GM12878 (cell line): ENCODE results near the gene ZBTB34. TPM values are rescaled to one million over a fixed set of nuclear protein-coding genes. Genes with fewer than 3 reads are reported as not detected.

ENCODE experiments used
- ATF7 ChIP-seq: fragments of 450-650 bp; IDR thresholded peaks from 2 replicates; pipeline ENCODE4 v1.6.1; 2016; ENCODE audit warnings: low read depth, mild to moderate bottlenecking
- CEBPB ChIP-seq, 2 experiments: fragments of 150-350 bp in 1 of 2; IDR thresholded peaks; 2 replicates each; pipeline ENCODE4 v1.6.1; 2012 to 2014; ENCODE audit warnings: low read depth in 2 of 2, low read length in 2 of 2, borderline replicate concordance in 1 of 2, inconsistent platforms in 1 of 2
- CHD2 ChIP-seq: IDR thresholded peaks from 2 replicates; pipeline ENCODE4 v1.6.1; 2011; ENCODE audit warnings: low read depth, low read length, improper control_type of control experiment, borderline replicate concordance
- CHD4 ChIP-seq: fragments of 200-600 bp; sonication (generic); IDR thresholded peaks from 2 replicates; pipeline ENCODE4 v1.6.1; 2016; ENCODE audit warnings: mild to moderate bottlenecking
- HDAC6 ChIP-seq: fragments of 200-600 bp; sonication (generic); IDR thresholded peaks from one replicate; pipeline ENCODE4 v1.8.0; 2017; ENCODE audit warnings: antibody characterized with exemption; ENCODE audit not compliant: unreplicated experiment
- IKZF2 ChIP-seq, 2 experiments: fragments of 450-650 bp; IDR thresholded peaks; 2 replicates each; pipeline ENCODE4 v1.6.1; 2017; ENCODE audit warnings: mild to moderate bottlenecking in 2 of 2, moderate library complexity in 2 of 2
- KAT2A ChIP-seq: conservative IDR thresholded peaks from 2 replicates; pipeline ENCODE4 v1.6.1; 2011; ENCODE audit warnings: low read depth, low read length; ENCODE audit not compliant: control insufficient read depth
- MEF2B ChIP-seq: fragments of 450-650 bp; IDR thresholded peaks from 2 replicates; pipeline ENCODE4 v1.6.1; 2018; ENCODE audit warnings: mild to moderate bottlenecking, moderate library complexity; ENCODE audit not compliant: partially characterized antibody, poor library complexity, severe bottlenecking
- NFXL1 ChIP-seq: fragments of 450-650 bp; IDR thresholded peaks from 2 replicates; pipeline ENCODE4 v1.6.1; 2017; ENCODE audit warnings: antibody characterized with exemption, mild to moderate bottlenecking, borderline replicate concordance
- NR2C2 ChIP-seq: IDR thresholded peaks from 2 replicates; pipeline ENCODE4 v1.6.1; 2011; ENCODE audit warnings: borderline replicate concordance, low read depth; ENCODE audit not compliant: control insufficient read depth, insufficient read length
- NRF1 ChIP-seq: conservative IDR thresholded peaks from 2 replicates; pipeline ENCODE4 v1.6.1; 2011; ENCODE audit warnings: mild to moderate bottlenecking, low read depth, low read length, improper control_type of control experiment
- PAX5 ChIP-seq: IDR thresholded peaks from 2 replicates; pipeline ENCODE4 v1.6.1; 2011; ENCODE audit warnings: low read depth, low read length, borderline replicate concordance
- RELA ChIP-seq: fragments of 450-650 bp; IDR thresholded peaks from 2 replicates; pipeline ENCODE4 v1.8.0; 2014; ENCODE audit warnings: borderline replicate concordance; ENCODE audit not compliant: partially characterized antibody
- SIN3A ChIP-seq: IDR thresholded peaks from 2 replicates; pipeline ENCODE4 v1.6.1; 2012; ENCODE audit warnings: low read depth, low read length, improper control_type of control experiment
- SPI1 ChIP-seq: IDR thresholded peaks from 2 replicates; pipeline ENCODE4 v1.6.1; 2011; ENCODE audit warnings: low read depth, mild to moderate bottlenecking, low read length, moderate library complexity, borderline replicate concordance; ENCODE audit not compliant: insufficient read depth
- TAF1 ChIP-seq: IDR thresholded peaks from 2 replicates; pipeline ENCODE4 v1.6.1; 2011; ENCODE audit warnings: mild to moderate bottlenecking, low read depth, low read length, borderline replicate concordance
- TCF7 ChIP-seq: IDR thresholded peaks from 2 replicates; pipeline ENCODE4 v1.6.1; 2014; ENCODE audit warnings: antibody characterized with exemption, borderline replicate concordance
- polyA plus RNA-seq, 11 experiments: library from polyadenylated mRNA; depleted of rRNA in 4 of 11; unstranded in 6 of 11; stranded (reverse) in 5 of 11; fragments of >200 nt; fragmentation: Nextera tagmentation in 4 of 11; fragmentation: Illumina TruSeq in 1 of 11; extraction: Ambion mirVana in 4 of 11; extraction: Trizol in 1 of 11; gene quantifications; 1 replicate in 1 of 11; 2 replicates in 10 of 11; pipeline versions ENCODE4 v1.2.1 to v1.2.3, GENCODE V29; 2011 to 2016; ENCODE audit warnings: inconsistent platforms in 2 of 11, missing spikeins in 2 of 11, low read depth in 1 of 11
- total RNA-seq, 4 experiments: library from RNA; depleted of rRNA in 3 of 4; stranded (reverse); fragments of >200 nt in 3 of 4; fragmentation: Illumina TruSeq in 1 of 4; extraction: Trizol in 1 of 4; gene quantifications; 2 replicates each; pipeline versions ENCODE4 v1.2.1 to v1.2.3, GENCODE V29; 2013 to 2021
- TF ChIP-seq, protein P1 (sequence below): fragments of 450-650 bp; IDR thresholded peaks from 2 replicates; pipeline ENCODE4 v1.6.1; 2017; ENCODE audit warnings: low read depth, mild to moderate bottlenecking, moderate library complexity
- TF ChIP-seq, protein P2 (sequence below): IDR thresholded peaks from 2 replicates; pipeline ENCODE4 v1.6.1; 2012; ENCODE audit warnings: mild to moderate bottlenecking, low read depth, low read length
- TF ChIP-seq, protein P3 (sequence below): IDR thresholded peaks from 2 replicates; pipeline ENCODE4 v1.6.1; 2012; ENCODE audit warnings: improper control_type of control experiment, low read depth, low read length; ENCODE audit not compliant: insufficient replicate concordance

ZBTB34 gene
- total and polyA plus RNA-seq, 10 of the 15 experiments (the other 5 are each of a cell fraction or from before 2014, with no cell fraction given): 0.71 to 11.3 (median 3.8) TPM

DNA sequence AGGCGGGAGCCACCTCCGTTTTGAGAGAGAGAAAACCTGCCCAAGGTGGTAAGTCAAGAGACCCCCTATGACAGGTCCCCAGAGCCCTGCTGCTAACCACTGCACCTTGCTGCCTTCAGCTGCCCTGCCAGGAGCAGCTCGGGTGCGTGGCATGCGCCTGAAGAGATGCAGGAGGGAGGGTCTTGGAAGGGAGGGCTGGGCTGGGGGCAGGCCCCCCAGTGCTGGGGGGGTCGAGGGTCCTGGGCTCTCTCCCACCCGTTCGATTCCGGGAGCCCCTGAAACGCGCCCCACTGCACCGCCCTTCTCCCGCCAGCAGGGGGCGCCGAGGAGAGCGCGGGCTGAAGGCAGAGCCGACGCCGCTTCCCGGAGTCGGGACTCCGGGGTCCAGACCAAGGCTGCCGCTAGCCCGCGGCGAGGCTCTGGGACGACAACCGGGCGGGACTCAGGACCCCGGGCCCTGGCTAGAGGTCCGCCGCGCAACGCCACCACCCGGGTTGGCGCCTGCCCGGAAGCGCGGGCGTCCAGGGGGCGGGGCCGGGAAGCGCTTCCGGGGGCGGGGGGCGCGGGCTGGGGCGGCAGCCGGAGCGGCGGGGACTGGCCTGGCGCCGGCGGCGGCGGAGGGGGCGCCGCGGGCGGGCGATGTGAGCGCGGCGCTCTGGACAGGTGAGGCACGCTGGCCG is at the start of gene ZBTB34 (continued):
- TF ChIP-seq ATF7 (no peak), CHD4 (no peak), SPI1 (no peak), TAF1 (peak; percentile 67; the same call in 1 of the 2 replicates), NFXL1 (no peak), CEBPB (IDR thresholded peaks at IDR 0.05; ENCODE audit: borderline replicate concordance in 1 of 2, low read depth in 2 of 2, low read length in 2 of 2) (no peak), IKZF2 (IDR thresholded peaks at IDR 0.05) (peak; percentile 30 to 48; a peak in 3 of 4 replicates), CHD2 (no peak), RELA (peak; percentile 63), HDAC6 (no peak), PAX5 (peak; percentile 41; the same call in 1 of the 2 replicates), SIN3A (no peak), NRF1 (no peak), TCF7 (no peak), NR2C2 (no peak), KAT2A (no peak), MEF2B (peak; percentile 73)
- TF ChIP-seq, protein P1, sequence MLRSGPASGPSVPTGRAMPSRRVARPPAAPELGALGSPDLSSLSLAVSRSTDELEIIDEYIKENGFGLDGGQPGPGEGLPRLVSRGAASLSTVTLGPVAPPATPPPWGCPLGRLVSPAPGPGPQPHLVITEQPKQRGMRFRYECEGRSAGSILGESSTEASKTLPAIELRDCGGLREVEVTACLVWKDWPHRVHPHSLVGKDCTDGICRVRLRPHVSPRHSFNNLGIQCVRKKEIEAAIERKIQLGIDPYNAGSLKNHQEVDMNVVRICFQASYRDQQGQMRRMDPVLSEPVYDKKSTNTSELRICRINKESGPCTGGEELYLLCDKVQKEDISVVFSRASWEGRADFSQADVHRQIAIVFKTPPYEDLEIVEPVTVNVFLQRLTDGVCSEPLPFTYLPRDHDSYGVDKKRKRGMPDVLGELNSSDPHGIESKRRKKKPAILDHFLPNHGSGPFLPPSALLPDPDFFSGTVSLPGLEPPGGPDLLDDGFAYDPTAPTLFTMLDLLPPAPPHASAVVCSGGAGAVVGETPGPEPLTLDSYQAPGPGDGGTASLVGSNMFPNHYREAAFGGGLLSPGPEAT: no peak
- TF ChIP-seq, protein P2, sequence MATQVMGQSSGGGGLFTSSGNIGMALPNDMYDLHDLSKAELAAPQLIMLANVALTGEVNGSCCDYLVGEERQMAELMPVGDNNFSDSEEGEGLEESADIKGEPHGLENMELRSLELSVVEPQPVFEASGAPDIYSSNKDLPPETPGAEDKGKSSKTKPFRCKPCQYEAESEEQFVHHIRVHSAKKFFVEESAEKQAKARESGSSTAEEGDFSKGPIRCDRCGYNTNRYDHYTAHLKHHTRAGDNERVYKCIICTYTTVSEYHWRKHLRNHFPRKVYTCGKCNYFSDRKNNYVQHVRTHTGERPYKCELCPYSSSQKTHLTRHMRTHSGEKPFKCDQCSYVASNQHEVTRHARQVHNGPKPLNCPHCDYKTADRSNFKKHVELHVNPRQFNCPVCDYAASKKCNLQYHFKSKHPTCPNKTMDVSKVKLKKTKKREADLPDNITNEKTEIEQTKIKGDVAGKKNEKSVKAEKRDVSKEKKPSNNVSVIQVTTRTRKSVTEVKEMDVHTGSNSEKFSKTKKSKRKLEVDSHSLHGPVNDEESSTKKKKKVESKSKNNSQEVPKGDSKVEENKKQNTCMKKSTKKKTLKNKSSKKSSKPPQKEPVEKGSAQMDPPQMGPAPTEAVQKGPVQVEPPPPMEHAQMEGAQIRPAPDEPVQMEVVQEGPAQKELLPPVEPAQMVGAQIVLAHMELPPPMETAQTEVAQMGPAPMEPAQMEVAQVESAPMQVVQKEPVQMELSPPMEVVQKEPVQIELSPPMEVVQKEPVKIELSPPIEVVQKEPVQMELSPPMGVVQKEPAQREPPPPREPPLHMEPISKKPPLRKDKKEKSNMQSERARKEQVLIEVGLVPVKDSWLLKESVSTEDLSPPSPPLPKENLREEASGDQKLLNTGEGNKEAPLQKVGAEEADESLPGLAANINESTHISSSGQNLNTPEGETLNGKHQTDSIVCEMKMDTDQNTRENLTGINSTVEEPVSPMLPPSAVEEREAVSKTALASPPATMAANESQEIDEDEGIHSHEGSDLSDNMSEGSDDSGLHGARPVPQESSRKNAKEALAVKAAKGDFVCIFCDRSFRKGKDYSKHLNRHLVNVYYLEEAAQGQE: no peak
- TF ChIP-seq, protein P3, sequence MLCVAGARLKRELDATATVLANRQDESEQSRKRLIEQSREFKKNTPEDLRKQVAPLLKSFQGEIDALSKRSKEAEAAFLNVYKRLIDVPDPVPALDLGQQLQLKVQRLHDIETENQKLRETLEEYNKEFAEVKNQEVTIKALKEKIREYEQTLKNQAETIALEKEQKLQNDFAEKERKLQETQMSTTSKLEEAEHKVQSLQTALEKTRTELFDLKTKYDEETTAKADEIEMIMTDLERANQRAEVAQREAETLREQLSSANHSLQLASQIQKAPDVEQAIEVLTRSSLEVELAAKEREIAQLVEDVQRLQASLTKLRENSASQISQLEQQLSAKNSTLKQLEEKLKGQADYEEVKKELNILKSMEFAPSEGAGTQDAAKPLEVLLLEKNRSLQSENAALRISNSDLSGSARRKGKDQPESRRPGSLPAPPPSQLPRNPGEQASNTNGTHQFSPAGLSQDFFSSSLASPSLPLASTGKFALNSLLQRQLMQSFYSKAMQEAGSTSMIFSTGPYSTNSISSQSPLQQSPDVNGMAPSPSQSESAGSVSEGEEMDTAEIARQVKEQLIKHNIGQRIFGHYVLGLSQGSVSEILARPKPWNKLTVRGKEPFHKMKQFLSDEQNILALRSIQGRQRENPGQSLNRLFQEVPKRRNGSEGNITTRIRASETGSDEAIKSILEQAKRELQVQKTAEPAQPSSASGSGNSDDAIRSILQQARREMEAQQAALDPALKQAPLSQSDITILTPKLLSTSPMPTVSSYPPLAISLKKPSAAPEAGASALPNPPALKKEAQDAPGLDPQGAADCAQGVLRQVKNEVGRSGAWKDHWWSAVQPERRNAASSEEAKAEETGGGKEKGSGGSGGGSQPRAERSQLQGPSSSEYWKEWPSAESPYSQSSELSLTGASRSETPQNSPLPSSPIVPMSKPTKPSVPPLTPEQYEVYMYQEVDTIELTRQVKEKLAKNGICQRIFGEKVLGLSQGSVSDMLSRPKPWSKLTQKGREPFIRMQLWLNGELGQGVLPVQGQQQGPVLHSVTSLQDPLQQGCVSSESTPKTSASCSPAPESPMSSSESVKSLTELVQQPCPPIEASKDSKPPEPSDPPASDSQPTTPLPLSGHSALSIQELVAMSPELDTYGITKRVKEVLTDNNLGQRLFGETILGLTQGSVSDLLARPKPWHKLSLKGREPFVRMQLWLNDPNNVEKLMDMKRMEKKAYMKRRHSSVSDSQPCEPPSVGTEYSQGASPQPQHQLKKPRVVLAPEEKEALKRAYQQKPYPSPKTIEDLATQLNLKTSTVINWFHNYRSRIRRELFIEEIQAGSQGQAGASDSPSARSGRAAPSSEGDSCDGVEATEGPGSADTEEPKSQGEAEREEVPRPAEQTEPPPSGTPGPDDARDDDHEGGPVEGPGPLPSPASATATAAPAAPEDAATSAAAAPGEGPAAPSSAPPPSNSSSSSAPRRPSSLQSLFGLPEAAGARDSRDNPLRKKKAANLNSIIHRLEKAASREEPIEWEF: no peak
